ENCODE data around the gene SH3YL1.

GRCh38 chr2:203984-204383 lies 59.8 kb downstream of the SH3YL1 start:
- TF ChIP-seq CTCF (conservative IDR thresholded peaks at IDR 0.05; ENCODE audit: low read depth, low read length) (no peak), EZH2 (IDR thresholded peaks at IDR 0.05; ENCODE audit: borderline replicate concordance, low read depth, low read length, poor library complexity, severe bottlenecking) (no peak)

All from A673 (cell line).